ENCODE results near the gene B4GALNT1. TPM values are rescaled to one million over a fixed set of nuclear protein-coding genes. Genes with fewer than 3 reads are reported as not detected.

The B4GALNT1 gene
- total RNA-seq, 1 experiment from 2014 or later: 0.63 TPM

DNA sequence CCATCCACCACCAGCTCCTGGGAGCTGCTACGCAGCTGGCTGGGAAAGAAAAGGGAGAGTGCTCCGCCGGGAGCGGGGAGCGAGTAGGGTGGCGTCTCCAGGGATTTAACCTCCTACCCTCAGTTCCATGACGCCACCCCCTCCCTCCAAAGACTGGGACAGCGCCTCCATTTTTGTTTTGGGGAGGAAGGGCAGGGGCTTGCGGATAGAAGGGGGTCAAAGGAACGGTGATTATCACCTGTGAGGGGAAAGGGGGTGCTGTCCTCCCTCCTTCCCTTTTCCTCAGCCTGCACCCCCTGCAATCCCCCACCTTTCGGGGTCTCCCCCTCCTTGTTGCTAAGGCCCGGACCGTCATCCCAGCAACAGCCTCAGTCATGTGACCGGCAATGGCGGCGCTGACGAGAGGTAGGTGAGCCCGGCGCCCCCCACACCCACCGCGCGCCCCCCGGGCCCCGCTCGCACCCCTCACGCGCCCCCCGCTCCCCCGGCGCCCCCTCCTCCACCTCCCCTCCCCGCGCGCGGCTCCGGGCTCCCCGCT, 28.5 kb downstream of the B4GALNT1 start, which contains the start of gene DTX3:
DTX3 (plus strand) TSS at position 371 of the 538 bp plus-strand sequence. CDS start 1,694 bp downstream, outside the sequence.
- H2AFZ ChIP-seq (ENCODE audit: low read length): no peak within 1 kb of the TSS
- peak; percentile 67 for DNase-seq

DNA sequence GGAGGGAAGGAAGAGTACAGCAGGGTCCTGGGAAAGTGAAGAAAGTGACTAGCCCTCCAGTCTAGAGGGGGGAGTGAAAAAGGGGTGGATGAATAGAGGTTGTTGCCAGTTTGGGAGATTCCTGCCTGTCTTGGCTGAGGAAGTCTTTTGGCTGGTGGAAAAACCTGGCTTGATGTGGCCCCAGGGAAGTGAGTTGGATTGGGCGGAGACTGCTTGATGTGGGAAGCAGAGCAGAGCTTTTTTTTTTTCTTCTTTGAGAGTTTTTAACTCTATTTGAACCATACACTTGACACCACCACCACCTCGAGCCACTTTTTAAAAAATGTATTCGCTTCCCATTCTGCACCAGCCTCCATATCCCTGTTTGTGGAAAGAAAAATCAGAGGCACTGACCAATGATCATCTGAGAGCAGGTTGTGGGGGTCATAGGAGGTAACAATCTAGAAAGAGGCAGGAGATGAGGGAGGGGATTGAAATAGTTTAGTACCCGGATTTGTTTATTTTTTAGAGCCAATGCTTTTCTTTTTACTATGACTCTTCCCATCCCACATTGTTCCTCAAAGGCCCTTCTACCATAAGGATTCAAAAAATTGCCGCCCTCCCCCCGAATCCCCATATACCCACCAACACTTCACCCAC, 29.1 kb downstream of the B4GALNT1 start:
- Histone ChIP-seq H3K9ac (ENCODE audit: low read length) (peak overlapping the region; percentile 85), H3K79me2 (ENCODE audit: low read length) (no peaks in the 10 kb centered on the region), H3K9me3 (ENCODE audit: low read length) (no peaks in the 10 kb centered on the region)

More for the DNA sequence above, 28.5 kb downstream of the B4GALNT1 start, which contains the start of gene DTX3:
- Histone ChIP-seq H3K4me1 (ENCODE audit: low read length) (peaks cover 13% of the 10 kb centered on the region), H3K36me3 (ENCODE audit: insufficient read depth, low read length) (no peaks in the 10 kb centered on the region), H3K4me2 (ENCODE audit: low read depth, low read length, poor library complexity, severe bottlenecking) (peak within 1 kb of the TSS; percentile 85), H3K79me2 (ENCODE audit: low read length) (no peaks in the 10 kb centered on the region), H3K9ac (ENCODE audit: low read length) (peak within 1 kb of the TSS; percentile 85), H3K27ac (ENCODE audit: low read length) (peak within 1 kb of the TSS; percentile 61), H3K27me3 (ENCODE audit: low read length) (no peaks in the 10 kb centered on the region), H3K4me3 (ENCODE audit: low read length) (peak within 1 kb of the TSS; percentile 81), H3K9me3 (ENCODE audit: low read length) (no peaks in the 10 kb centered on the region), H4K20me1 (ENCODE audit: insufficient read depth, low read depth, low read length) (no peaks in the 10 kb centered on the region), H3K9me2 (replicated peaks; ENCODE audit: insufficient read depth, low read length) (no peaks in the 10 kb centered on the region)

DNA sequence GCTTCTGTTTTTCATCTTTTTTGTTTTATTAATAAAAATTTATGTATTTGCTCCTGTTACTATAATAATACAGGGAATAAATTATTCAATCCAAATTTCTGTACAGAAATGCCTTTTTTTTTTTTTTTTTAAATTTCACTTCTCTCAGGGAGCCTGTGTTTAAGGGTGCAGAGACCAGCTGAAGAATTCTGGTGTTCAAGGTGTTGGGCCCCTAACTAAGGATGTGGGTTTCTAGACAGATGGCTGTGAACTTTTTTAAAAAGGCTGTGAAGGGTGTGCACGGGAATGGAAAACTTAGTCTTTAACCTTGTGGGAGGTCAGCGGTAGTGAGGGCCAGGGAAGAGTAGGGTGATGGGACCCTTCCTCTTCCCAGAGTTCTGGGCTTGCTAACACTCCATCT, 29.7 kb downstream of the B4GALNT1 start:
- H3K9ac ChIP-seq (ENCODE audit: low read length): no peak overlapping the region
- H3K9me2 ChIP-seq (replicated peaks; ENCODE audit: insufficient read depth, low read length): no peaks in the 10 kb centered on the region
- no peaks in the 10 kb centered on the region for H3K9me3 ChIP-seq (ENCODE audit: low read length)
- DNase-seq: no peak
- no peak overlapping the region for H2AFZ ChIP-seq (ENCODE audit: low read length)
- no peak overlapping the region for H3K4me2 ChIP-seq (ENCODE audit: low read depth, low read length, poor library complexity, severe bottlenecking)
- no peaks in the 10 kb centered on the region for H3K79me2 ChIP-seq (ENCODE audit: low read length)
- H3K27ac ChIP-seq (ENCODE audit: low read length): no peak overlapping the region
- no peaks in the 10 kb centered on the region for H3K27me3 ChIP-seq (ENCODE audit: low read length)
- H3K4me3 ChIP-seq (ENCODE audit: low read length): no peak overlapping the region
- no peaks in the 10 kb centered on the region for H4K20me1 ChIP-seq (ENCODE audit: insufficient read depth, low read depth, low read length)
- no peaks in the 10 kb centered on the region for H3K36me3 ChIP-seq (ENCODE audit: insufficient read depth, low read length)
- peaks cover 13% of the 10 kb centered on the region for H3K4me1 ChIP-seq (ENCODE audit: low read length)

More for the DNA sequence above, 29.1 kb downstream of the B4GALNT1 start:
- DNase-seq: no peak
- Histone ChIP-seq H3K9me2 (replicated peaks; ENCODE audit: insufficient read depth, low read length) (no peaks in the 10 kb centered on the region), H3K27me3 (ENCODE audit: low read length) (no peaks in the 10 kb centered on the region), H3K4me2 (ENCODE audit: low read depth, low read length, poor library complexity, severe bottlenecking) (peak overlapping the region; percentile 85), H3K36me3 (ENCODE audit: insufficient read depth, low read length) (no peaks in the 10 kb centered on the region), H4K20me1 (ENCODE audit: insufficient read depth, low read depth, low read length) (no peaks in the 10 kb centered on the region), H3K4me1 (ENCODE audit: low read length) (peaks cover 13% of the 10 kb centered on the region), H3K27ac (ENCODE audit: low read length) (no peak overlapping the region), H2AFZ (ENCODE audit: low read length) (no peak overlapping the region), H3K4me3 (ENCODE audit: low read length) (peak overlapping the region; percentile 81)

DNA sequence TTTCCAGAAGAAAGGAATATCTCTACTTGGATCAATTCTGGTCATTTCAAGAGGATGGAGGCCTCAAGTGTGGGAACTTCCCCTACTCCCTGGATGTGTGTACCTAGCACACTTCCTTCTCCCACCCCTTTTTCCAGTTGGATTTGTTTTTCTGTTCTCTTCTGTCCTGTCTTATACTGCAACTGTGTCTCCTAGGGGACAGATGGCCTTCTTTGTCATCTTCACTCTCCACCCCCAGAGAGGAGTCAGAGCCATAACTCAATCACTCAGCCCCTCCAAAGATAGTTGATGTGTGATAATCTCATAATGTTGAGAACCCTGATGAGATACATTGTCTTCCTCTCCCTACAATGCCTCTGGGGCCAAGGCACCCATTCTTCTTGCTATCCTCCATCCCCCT, 30.5 kb downstream of the B4GALNT1 start:
- Histone ChIP-seq H3K79me2 (ENCODE audit: low read length) (no peaks in the 10 kb centered on the region), H3K9me2 (replicated peaks; ENCODE audit: insufficient read depth, low read length) (no peaks in the 10 kb centered on the region), H3K27ac (ENCODE audit: low read length) (no peak overlapping the region), H3K36me3 (ENCODE audit: insufficient read depth, low read length) (peaks cover 4% of the 10 kb centered on the region; the same call in 1 of the 2 replicates), H3K4me1 (ENCODE audit: low read length) (peaks cover 13% of the 10 kb centered on the region), H3K9ac (ENCODE audit: low read length) (no peak overlapping the region), H3K27me3 (ENCODE audit: low read length) (no peaks in the 10 kb centered on the region), H2AFZ (ENCODE audit: low read length) (no peak overlapping the region), H3K4me2 (ENCODE audit: low read depth, low read length, poor library complexity, severe bottlenecking) (no peak overlapping the region), H3K4me3 (ENCODE audit: low read length) (no peak overlapping the region), H4K20me1 (ENCODE audit: insufficient read depth, low read depth, low read length) (no peaks in the 10 kb centered on the region), H3K9me3 (ENCODE audit: low read length) (no peaks in the 10 kb centered on the region)
- DNase-seq: no peak

DNA sequence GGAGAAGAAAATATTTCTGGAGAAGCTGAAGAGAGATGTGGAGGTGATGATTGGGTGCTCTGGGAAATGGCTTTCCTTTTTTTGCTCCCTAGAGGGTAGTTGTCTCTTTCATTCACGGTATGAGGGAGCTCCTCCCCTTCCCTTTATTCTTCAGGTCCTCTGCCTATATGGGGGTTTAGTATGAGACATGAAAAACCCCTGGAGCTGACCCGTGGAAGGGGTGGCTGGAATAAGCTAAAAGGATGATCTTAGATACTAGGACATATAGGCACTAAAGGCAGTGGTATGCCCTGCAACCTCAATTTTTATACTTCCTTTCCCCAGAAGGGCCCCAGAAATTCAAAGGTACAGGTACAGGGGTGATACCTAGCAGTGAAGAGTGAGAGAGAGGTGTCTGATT, 32.6 kb downstream of the B4GALNT1 start:
- Histone ChIP-seq H3K4me2 (ENCODE audit: low read depth, low read length, poor library complexity, severe bottlenecking) (no peak overlapping the region), H3K27ac (ENCODE audit: low read length) (no peak overlapping the region), H4K20me1 (ENCODE audit: insufficient read depth, low read depth, low read length) (no peaks in the 10 kb centered on the region), H3K9ac (ENCODE audit: low read length) (no peak overlapping the region), H3K9me2 (replicated peaks; ENCODE audit: insufficient read depth, low read length) (no peaks in the 10 kb centered on the region), H3K4me1 (ENCODE audit: low read length) (peaks cover 7% of the 10 kb centered on the region), H3K9me3 (ENCODE audit: low read length) (no peaks in the 10 kb centered on the region), H3K36me3 (ENCODE audit: insufficient read depth, low read length) (peaks cover 7% of the 10 kb centered on the region; the same call in 1 of the 2 replicates), H3K27me3 (ENCODE audit: low read length) (no peaks in the 10 kb centered on the region), H2AFZ (ENCODE audit: low read length) (no peak overlapping the region), H3K79me2 (ENCODE audit: low read length) (no peaks in the 10 kb centered on the region), H3K4me3 (ENCODE audit: low read length) (no peak overlapping the region)
- DNase-seq: no peak

DNA sequence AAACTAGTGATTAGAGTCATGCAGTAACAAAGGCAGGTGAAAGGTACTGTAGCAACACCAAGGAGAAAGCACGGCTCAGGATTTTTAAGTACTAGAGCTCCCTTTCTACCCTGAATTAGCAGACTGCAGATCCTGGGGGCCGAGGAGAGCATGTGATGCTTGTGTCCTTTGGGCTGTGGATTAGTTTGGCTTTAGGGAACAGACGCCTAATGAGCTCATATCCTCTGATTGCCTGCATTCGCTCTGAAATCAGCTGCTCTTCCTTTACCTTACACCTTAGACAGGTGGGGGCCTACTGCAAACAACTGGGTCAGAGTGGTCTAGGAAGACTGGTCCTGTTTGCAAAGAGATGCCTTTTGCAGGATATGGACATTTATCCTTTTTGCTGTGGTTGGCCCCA, 39.8 kb downstream of the B4GALNT1 start:
- H3K79me2 ChIP-seq (ENCODE audit: low read length): peaks cover 27% of the 10 kb centered on the region
- no peaks in the 10 kb centered on the region for H3K9me2 ChIP-seq (replicated peaks; ENCODE audit: insufficient read depth, low read length)
- H4K20me1 ChIP-seq (ENCODE audit: insufficient read depth, low read depth, low read length): no peaks in the 10 kb centered on the region
- H3K4me2 ChIP-seq (ENCODE audit: low read depth, low read length, poor library complexity, severe bottlenecking): no peak overlapping the region
- peaks cover 7% of the 10 kb centered on the region; the same call in 1 of the 2 replicates for H3K36me3 ChIP-seq (ENCODE audit: insufficient read depth, low read length)
- no peaks in the 10 kb centered on the region for H3K9me3 ChIP-seq (ENCODE audit: low read length)
- H2AFZ ChIP-seq (ENCODE audit: low read length): no peak overlapping the region
- H3K4me1 ChIP-seq (ENCODE audit: low read length): peaks cover 21% of the 10 kb centered on the region
- no peak overlapping the region for H3K9ac ChIP-seq (ENCODE audit: low read length)
- no peak for DNase-seq
- no peak overlapping the region for H3K4me3 ChIP-seq (ENCODE audit: low read length)
- H3K27me3 ChIP-seq (ENCODE audit: low read length): no peaks in the 10 kb centered on the region
- no peak overlapping the region for H3K27ac ChIP-seq (ENCODE audit: low read length)

DNA sequence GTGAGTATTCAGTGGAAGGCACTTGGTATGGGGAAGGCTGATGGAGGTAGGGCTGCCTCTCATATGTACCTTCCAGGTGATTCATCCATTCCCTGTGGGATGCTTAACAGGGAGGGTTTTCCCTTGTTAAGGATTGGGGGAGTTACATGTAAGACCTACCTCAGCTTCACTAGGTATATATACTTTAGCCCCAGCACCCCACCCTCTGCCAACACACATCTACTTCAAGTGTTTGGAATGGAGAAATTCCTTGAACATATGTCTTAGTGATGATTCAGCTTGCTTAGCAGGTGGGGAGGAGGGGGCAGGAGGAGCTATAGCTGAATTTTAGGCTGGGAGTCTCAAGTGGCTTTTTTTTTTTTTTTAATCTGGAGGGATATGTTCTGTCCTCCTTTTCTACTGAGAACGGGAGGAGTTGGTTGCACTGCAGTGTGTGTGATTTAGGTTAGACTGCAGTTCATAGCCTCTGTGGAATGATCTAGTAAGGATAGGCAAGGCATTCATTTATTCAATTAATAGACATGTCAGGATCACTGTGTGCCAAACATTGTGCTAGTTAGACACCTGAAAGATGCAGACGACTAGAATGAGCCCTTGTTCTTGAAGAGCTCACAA, 40.3 kb downstream of the B4GALNT1 start:
- Histone ChIP-seq H2AFZ (ENCODE audit: low read length) (no peak overlapping the region), H3K36me3 (ENCODE audit: insufficient read depth, low read length) (peaks cover 5% of the 10 kb centered on the region; the same call in 1 of the 2 replicates), H3K27ac (ENCODE audit: low read length) (no peak overlapping the region), H3K27me3 (ENCODE audit: low read length) (no peaks in the 10 kb centered on the region), H3K4me2 (ENCODE audit: low read depth, low read length, poor library complexity, severe bottlenecking) (peak overlapping the region; percentile 81), H3K4me1 (ENCODE audit: low read length) (peaks cover 21% of the 10 kb centered on the region), H3K9me3 (ENCODE audit: low read length) (no peaks in the 10 kb centered on the region), H3K79me2 (ENCODE audit: low read length) (peaks cover 27% of the 10 kb centered on the region), H3K4me3 (ENCODE audit: low read length) (peak overlapping the region; percentile 77; the same call in 1 of the 2 replicates), H3K9me2 (replicated peaks; ENCODE audit: insufficient read depth, low read length) (no peaks in the 10 kb centered on the region), H4K20me1 (ENCODE audit: insufficient read depth, low read depth, low read length) (no peaks in the 10 kb centered on the region), H3K9ac (ENCODE audit: low read length) (no peak overlapping the region)
- no peak for DNase-seq

DNA sequence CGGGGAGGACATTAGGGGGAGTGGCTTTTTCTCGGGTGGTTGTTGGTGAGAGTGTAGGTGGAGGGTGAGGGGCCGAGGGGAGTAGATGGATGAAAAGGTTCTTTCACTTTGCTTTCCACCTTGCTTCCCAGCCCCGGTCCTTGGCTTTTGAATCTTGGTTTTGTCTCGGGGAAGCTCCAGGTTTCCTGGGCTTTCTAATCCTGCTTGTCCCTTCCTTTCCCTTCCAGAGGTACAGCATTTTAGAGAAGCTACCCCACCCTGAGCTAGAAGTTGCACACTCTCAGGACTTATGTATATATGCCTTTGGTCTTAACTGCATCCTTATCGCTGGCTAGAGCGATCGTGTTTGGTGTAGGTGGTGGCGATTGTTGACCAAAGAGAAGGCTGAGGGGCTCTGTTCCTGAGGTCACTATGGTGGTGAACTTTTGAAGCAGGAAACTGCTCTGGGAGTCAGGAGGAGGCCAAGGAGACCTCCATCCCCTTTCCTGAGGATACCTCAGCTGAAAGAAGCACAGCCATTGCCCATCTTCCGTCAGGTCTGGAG, 41.1 kb downstream of the B4GALNT1 start:
- no peaks in the 10 kb centered on the region for H4K20me1 ChIP-seq (ENCODE audit: insufficient read depth, low read depth, low read length)
- peak overlapping the region; percentile 81 for H3K4me2 ChIP-seq (ENCODE audit: low read depth, low read length, poor library complexity, severe bottlenecking)
- DNase-seq: peak; percentile 47
- H3K27ac ChIP-seq (ENCODE audit: low read length): no peak overlapping the region
- H3K9me3 ChIP-seq (ENCODE audit: low read length): no peaks in the 10 kb centered on the region
- H3K79me2 ChIP-seq (ENCODE audit: low read length): peaks cover 27% of the 10 kb centered on the region
- peak overlapping the region; percentile 77 for H3K4me3 ChIP-seq (ENCODE audit: low read length)
- no peaks in the 10 kb centered on the region for H3K9me2 ChIP-seq (replicated peaks; ENCODE audit: insufficient read depth, low read length)
- H3K4me1 ChIP-seq (ENCODE audit: low read length): peaks cover 21% of the 10 kb centered on the region
- no peaks in the 10 kb centered on the region for H3K27me3 ChIP-seq (ENCODE audit: low read length)
- peak overlapping the region; percentile 79 for H3K9ac ChIP-seq (ENCODE audit: low read length)
- no peaks in the 10 kb centered on the region; the same call in 1 of the 2 replicates for H3K36me3 ChIP-seq (ENCODE audit: insufficient read depth, low read length)
- no peak overlapping the region; the same call in 1 of the 2 replicates for H2AFZ ChIP-seq (ENCODE audit: low read length)
